HFFc6 (cell line): ENCODE data around the gene C1QTNF4. TPM values are rescaled to one million over a fixed set of nuclear protein-coding genes. Genes with fewer than 3 reads are reported as not detected.

Source experiments
- DNase-seq: peaks from one replicate; pipeline ENCODE4 v3.0.0-alpha.2; 2018
- H3K27ac Mint-ChIP-seq: 2 replicates; pipeline ENCODE4 v1.8.0; 2020; ENCODE audit warnings: mild to moderate bottlenecking, mixed read lengths
- H3K27me3 Mint-ChIP-seq: 2 replicates; pipeline ENCODE4 v1.8.0; 2021; ENCODE audit warnings: mild to moderate bottlenecking, moderate library complexity, mixed read lengths; ENCODE audit not compliant: insufficient read depth
- H3K36me3 Mint-ChIP-seq: 2 replicates; pipeline ENCODE4 v1.8.0; 2021; ENCODE audit warnings: low read depth, mixed read lengths
- H3K4me1 Mint-ChIP-seq: 2 replicates; pipeline ENCODE4 v1.8.0; 2020; ENCODE audit warnings: low read depth, mixed read lengths
- H3K4me3 Mint-ChIP-seq: 2 replicates; pipeline ENCODE4 v1.8.0; 2020; ENCODE audit warnings: mild to moderate bottlenecking, moderate library complexity, mixed read lengths
- H3K9me3 Mint-ChIP-seq: 2 replicates; pipeline ENCODE4 v1.8.0; 2020; ENCODE audit warnings: mild to moderate bottlenecking, mixed read lengths
- CTCF ChIP-seq: fragments of 200-600 bp; sonication (generic); IDR thresholded peaks from 2 replicates; pipeline ENCODE4 v1.5.0; 2021; ENCODE audit warnings: antibody characterized with exemption, mild to moderate bottlenecking
- total RNA-seq, 6 experiments: library from RNA; stranded (reverse); fragmentation: NEBNext Ultra II Directional; extraction: Animal tissue kit (Norgen Biotek cat#: 25700); gene quantifications; 2 replicates in 1 of 6; 3 replicates in 5 of 6; pipeline ENCODE4 v1.2.3, GENCODE V29; 2021

The C1QTNF4 gene
- total RNA-seq, 6 experiments from 2014 or later = not detected

GRCh38 chr11:47577460-47578041 lies 16.7 kb downstream of the C1QTNF4 start:
- peak; percentile 33 for DNase-seq
- Mint-ChIP-seq H3K4me3 (peak overlapping the region; percentile 99), H3K27me3 (no peaks in the 10 kb centered on the region), H3K9me3 (no peaks in the 10 kb centered on the region), H3K36me3 (peaks cover 18% of the 10 kb centered on the region), H3K27ac (peak overlapping the region; percentile 96), H3K4me1 (peaks cover 44% of the 10 kb centered on the region)
- no peak for TF ChIP-seq CTCF

- Mint-ChIP-seq H3K36me3 (peaks cover 12% of the 10 kb centered on the region; the same call in 1 of the 2 replicates), H3K27ac (no peak overlapping the region), H3K27me3 (no peaks in the 10 kb centered on the region), H3K4me3 (no peak overlapping the region), H3K9me3 (no peaks in the 10 kb centered on the region), H3K4me1 (peaks cover 49% of the 10 kb centered on the region)
- no peak for TF ChIP-seq CTCF
- no peak for DNase-seq
Observed at GRCh38 chr11:47573321-47573720, 20.9 kb downstream of the C1QTNF4 start.

DNA sequence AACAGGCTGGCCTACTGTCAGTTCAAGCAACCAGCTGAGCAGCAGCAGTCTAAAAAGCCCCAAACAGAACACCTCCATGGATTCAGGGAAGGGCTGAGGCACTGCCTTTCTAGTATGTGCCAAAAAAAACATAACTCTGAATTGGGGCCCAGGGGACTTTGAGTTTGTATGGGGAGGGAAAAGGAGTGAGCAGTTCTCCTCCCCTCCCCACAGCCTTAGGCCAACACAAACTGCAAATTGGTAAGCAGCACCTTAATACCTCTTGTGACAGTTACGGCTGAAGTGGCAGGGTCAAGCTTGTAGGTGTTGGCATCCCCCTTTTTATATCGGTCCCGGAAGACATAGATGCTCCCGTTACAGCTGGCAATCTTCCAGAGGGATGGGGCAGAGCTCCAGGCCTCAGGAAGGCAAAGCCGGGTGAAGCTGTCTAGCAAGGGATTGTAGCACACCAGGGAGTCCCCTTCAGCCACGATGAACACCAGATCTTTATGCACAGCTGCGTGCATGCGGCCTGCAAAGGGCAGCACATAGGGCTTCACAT lies 21.4 kb downstream of the C1QTNF4 start:
- Mint-ChIP-seq H3K4me3 (peak overlapping the region; percentile 52; the same call in 1 of the 2 replicates), H3K9me3 (no peaks in the 10 kb centered on the region), H3K27ac (peak overlapping the region; percentile 79), H3K36me3 (peaks cover 12% of the 10 kb centered on the region; the same call in 1 of the 2 replicates), H3K27me3 (no peaks in the 10 kb centered on the region), H3K4me1 (peaks cover 44% of the 10 kb centered on the region)
- no peak for DNase-seq
- TF ChIP-seq CTCF = no peak

DNA sequence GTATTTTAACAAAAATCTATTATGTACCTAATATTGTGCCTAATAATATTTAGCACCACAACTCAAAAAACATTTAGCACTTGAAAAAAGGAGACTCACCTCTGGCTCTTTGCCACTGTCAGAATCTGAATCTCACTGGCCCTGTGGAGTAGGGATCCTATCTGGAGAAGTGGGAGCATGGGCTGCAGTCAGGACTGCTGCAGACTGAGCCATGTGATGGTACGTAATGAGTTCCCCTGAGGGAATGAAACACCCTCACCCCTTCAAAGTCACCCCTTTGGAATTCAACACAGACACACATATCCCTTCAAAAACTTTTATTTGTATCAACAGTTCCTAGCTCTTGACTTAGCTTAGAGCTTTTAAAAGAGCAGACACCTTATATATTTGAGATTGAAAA lies 22.3 kb downstream of the C1QTNF4 start:
- TF ChIP-seq CTCF = no peak
- peak overlapping the region; percentile 52 for H3K4me3 Mint-ChIP-seq
- H3K27me3 Mint-ChIP-seq = no peaks in the 10 kb centered on the region
- DNase-seq = peak; percentile 77
- peak overlapping the region; percentile 79 for H3K27ac Mint-ChIP-seq
- peaks cover 36% of the 10 kb centered on the region for H3K4me1 Mint-ChIP-seq
- peaks cover 12% of the 10 kb centered on the region; the same call in 1 of the 2 replicates for H3K36me3 Mint-ChIP-seq
- no peaks in the 10 kb centered on the region for H3K9me3 Mint-ChIP-seq

GRCh38 chr11:47571357-47571729 lies 22.9 kb downstream of the C1QTNF4 start:
- Mint-ChIP-seq H3K4me1 (peaks cover 39% of the 10 kb centered on the region), H3K27ac (peak overlapping the region; percentile 79), H3K9me3 (no peaks in the 10 kb centered on the region), H3K36me3 (peaks cover 17% of the 10 kb centered on the region; the same call in 1 of the 2 replicates), H3K27me3 (no peaks in the 10 kb centered on the region), H3K4me3 (no peak overlapping the region)
- no peak for DNase-seq
- no peak for TF ChIP-seq CTCF
